Neural progenitor cell (in vitro differentiated cells): ENCODE data around the gene ZNF544. TPM values are rescaled to one million over a fixed set of nuclear protein-coding genes. Genes with fewer than 3 reads are reported as not detected.
A peak's percentile ranks its signal among the peaks of the same experiment; 100 is the strongest.

ENCODE experiments used
- DNase-seq: peaks from one replicate; pipeline ENCODE4 v3.0.0-alpha.2; 2016; ENCODE audit warnings: low spot score
- H2AFZ ChIP-seq: fragments of 200-600 bp; sonication (generic); replicated peaks from 2 replicates; pipeline ENCODE4 v1.6.1; 2016; ENCODE audit warnings: antibody characterized with exemption
- H3F3A ChIP-seq: fragments of 200-600 bp; sonication (generic); 2 replicates; pipeline ENCODE4 v1.6.1; 2016; ENCODE audit warnings: antibody characterized with exemption, low read depth
- H3K27ac ChIP-seq: fragments of 200-600 bp; sonication (generic); 2 replicates; pipeline ENCODE4 v1.5.1; 2016; ENCODE audit warnings: mild to moderate bottlenecking
- H3K27me3 ChIP-seq: fragments of 200-600 bp; sonication (generic); 2 replicates; pipeline ENCODE4 v1.6.1; 2016; ENCODE audit warnings: mild to moderate bottlenecking, moderate library complexity
- H3K36me3 ChIP-seq: fragments of 200-600 bp; sonication (generic); 2 replicates; pipeline ENCODE4 v1.5.1; 2016
- H3K4me1 ChIP-seq: fragments of 200-600 bp; sonication (generic); 2 replicates; pipeline ENCODE4 v1.6.1; 2016; ENCODE audit warnings: mixed run types
- H3K4me2 ChIP-seq: fragments of 200-600 bp; sonication (generic); 2 replicates; pipeline ENCODE4 v1.6.1; 2016
- H3K4me3 ChIP-seq: fragments of 200-600 bp; sonication (generic); 2 replicates; pipeline ENCODE4 v1.5.1; 2016
- H3K79me2 ChIP-seq: fragments of 200-600 bp; sonication (generic); 2 replicates; pipeline ENCODE4 v1.6.1; 2016; ENCODE audit warnings: low read depth
- H3K9ac ChIP-seq: fragments of 200-600 bp; sonication (generic); 2 replicates; pipeline ENCODE4 v1.6.1; 2016
- H3K9me3 ChIP-seq: fragments of 200-600 bp; sonication (generic); 2 replicates; pipeline ENCODE4 v1.5.1; 2016; ENCODE audit warnings: low read depth
- H4K20me1 ChIP-seq: fragments of 200-600 bp; sonication (generic); 2 replicates; pipeline ENCODE4 v1.6.1; 2016; ENCODE audit warnings: low read depth
- H3K27ac Mint-ChIP-seq: 3 replicates; pipeline ENCODE4 v1.8.0; 2021; ENCODE audit warnings: mixed read lengths
- H3K27me3 Mint-ChIP-seq: 2 replicates; pipeline ENCODE4 v1.8.0; 2022; ENCODE audit warnings: low read depth, mild to moderate bottlenecking, inconsistent platforms, moderate library complexity, mixed read lengths; ENCODE audit not compliant: insufficient read depth
- H3K36me3 Mint-ChIP-seq: 3 replicates; pipeline ENCODE4 v1.8.0; 2021; ENCODE audit warnings: mixed read lengths
- H3K4me1 Mint-ChIP-seq: 3 replicates; pipeline ENCODE4 v1.8.0; 2021; ENCODE audit warnings: mixed read lengths
- H3K4me3 Mint-ChIP-seq: 3 replicates; pipeline ENCODE4 v1.8.0; 2021; ENCODE audit warnings: mild to moderate bottlenecking, moderate library complexity, mixed read lengths
- H3K9me3 Mint-ChIP-seq: 3 replicates; pipeline ENCODE4 v1.8.0; 2020; ENCODE audit warnings: mixed read lengths
- EZH2 ChIP-seq: fragments of 200-600 bp; sonication (generic); IDR thresholded peaks from 2 replicates; pipeline ENCODE4 v1.6.1; 2017; ENCODE audit warnings: antibody characterized with exemption, mild to moderate bottlenecking, moderate library complexity
- EZH2phosphoT487 ChIP-seq: fragments of 200-600 bp; sonication (generic); IDR thresholded peaks from 2 replicates; pipeline ENCODE4 v1.6.1; 2017; ENCODE audit warnings: antibody characterized with exemption
- total RNA-seq: library from RNA; depleted of rRNA; stranded (reverse); fragments of >200 nt; gene quantifications from 2 replicates; pipeline ENCODE4 v1.2.3, GENCODE V29; 2015; ENCODE audit warnings: low replicate concordance
- TF ChIP-seq, protein P1 (sequence below): fragments of 200-600 bp; sonication (generic); IDR thresholded peaks from 2 replicates; pipeline ENCODE4 v1.5.1; 2017; ENCODE audit warnings: antibody characterized with exemption, mild to moderate bottlenecking

Gene ZNF544
- total RNA-seq, 1 donor from 2014 or later: 86.0 TPM

- Mint-ChIP-seq H3K27me3 (peaks cover 9% of the 10 kb centered on the region), H3K9me3 (peaks cover 81% of the 10 kb centered on the region), H3K27ac (peak overlapping the region; percentile 95), H3K4me3 (peak overlapping the region; percentile 96), H3K4me1 (peaks cover 3% of the 10 kb centered on the region), H3K36me3 (peaks cover 57% of the 10 kb centered on the region)
- Histone ChIP-seq H3K4me3 (peak overlapping the region; percentile 81), H3K4me2 (peak overlapping the region; percentile 86), H3F3A (peaks cover 17% of the 10 kb centered on the region), H2AFZ (peak overlapping the region; percentile 4), H3K79me2 (peaks cover 61% of the 10 kb centered on the region), H3K27me3 (no peaks in the 10 kb centered on the region), H4K20me1 (peaks cover 26% of the 10 kb centered on the region), H3K36me3 (peaks cover 9% of the 10 kb centered on the region), H3K4me1 (peaks cover 16% of the 10 kb centered on the region), H3K27ac (peak overlapping the region; percentile 44), H3K9ac (peak overlapping the region; percentile 70), H3K9me3 (no peaks in the 10 kb centered on the region)
- TF ChIP-seq EZH2 (no peak), EZH2phosphoT487 (no peak)
- TF ChIP-seq, protein P1, sequence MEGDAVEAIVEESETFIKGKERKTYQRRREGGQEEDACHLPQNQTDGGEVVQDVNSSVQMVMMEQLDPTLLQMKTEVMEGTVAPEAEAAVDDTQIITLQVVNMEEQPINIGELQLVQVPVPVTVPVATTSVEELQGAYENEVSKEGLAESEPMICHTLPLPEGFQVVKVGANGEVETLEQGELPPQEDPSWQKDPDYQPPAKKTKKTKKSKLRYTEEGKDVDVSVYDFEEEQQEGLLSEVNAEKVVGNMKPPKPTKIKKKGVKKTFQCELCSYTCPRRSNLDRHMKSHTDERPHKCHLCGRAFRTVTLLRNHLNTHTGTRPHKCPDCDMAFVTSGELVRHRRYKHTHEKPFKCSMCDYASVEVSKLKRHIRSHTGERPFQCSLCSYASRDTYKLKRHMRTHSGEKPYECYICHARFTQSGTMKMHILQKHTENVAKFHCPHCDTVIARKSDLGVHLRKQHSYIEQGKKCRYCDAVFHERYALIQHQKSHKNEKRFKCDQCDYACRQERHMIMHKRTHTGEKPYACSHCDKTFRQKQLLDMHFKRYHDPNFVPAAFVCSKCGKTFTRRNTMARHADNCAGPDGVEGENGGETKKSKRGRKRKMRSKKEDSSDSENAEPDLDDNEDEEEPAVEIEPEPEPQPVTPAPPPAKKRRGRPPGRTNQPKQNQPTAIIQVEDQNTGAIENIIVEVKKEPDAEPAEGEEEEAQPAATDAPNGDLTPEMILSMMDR: no peak
- no peak for DNase-seq
These were observed 49.2 kb downstream of the ZNF544 start for GRCh38 chr19:58277748-58278540.

DNA sequence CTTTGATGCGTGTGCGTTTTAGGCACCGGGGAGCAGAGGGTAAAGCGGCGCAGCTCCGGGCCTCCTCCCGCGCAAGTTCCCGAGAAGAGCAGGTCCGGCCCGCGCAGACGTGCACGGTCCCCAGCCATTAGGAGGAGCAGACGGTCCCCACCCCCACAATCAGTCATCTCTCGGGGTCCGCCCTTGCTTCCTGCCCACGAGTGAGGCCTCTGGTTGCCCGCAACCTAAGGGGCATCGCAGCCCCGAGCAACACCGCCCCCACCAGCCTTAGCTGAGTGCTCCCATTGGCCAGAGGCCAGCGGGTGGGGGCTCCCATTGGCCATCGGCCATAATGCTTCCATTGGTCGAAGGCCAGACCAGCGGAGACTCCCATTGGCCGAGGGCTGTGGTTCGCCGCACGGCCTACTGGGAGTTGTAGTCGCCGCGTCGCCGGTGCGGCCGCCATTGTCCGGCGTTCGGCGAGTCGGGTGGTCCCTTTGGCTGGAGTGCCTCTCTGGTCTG is 49.9 kb downstream of the ZNF544 start, which contains the start of gene ZNF8:
TSS of gene ZNF8 (plus strand) at position 415 of the 501 bp plus-strand sequence. CDS start 127 bp downstream, outside the sequence.
- Histone ChIP-seq H3K4me3 (peak within 1 kb of the TSS; percentile 81), H4K20me1 (peaks cover 26% of the 10 kb centered on the region), H2AFZ (peak within 1 kb of the TSS; percentile 91), H3K4me1 (peaks cover 16% of the 10 kb centered on the region), H3K27ac (peak within 1 kb of the TSS; percentile 74), H3K36me3 (peaks cover 9% of the 10 kb centered on the region), H3F3A (peaks cover 17% of the 10 kb centered on the region), H3K9ac (peak within 1 kb of the TSS; percentile 81), H3K4me2 (peak within 1 kb of the TSS; percentile 97), H3K27me3 (no peaks in the 10 kb centered on the region), H3K79me2 (peaks cover 68% of the 10 kb centered on the region), H3K9me3 (no peaks in the 10 kb centered on the region)
- peaks cover 62% of the 10 kb centered on the region for H3K36me3 Mint-ChIP-seq
- H3K4me3 Mint-ChIP-seq: peak within 1 kb of the TSS; percentile 96
- peak within 1 kb of the TSS; percentile 95 for H3K27ac Mint-ChIP-seq
- H3K4me1 Mint-ChIP-seq: peaks cover 3% of the 10 kb centered on the region
- peaks cover 79% of the 10 kb centered on the region for H3K9me3 Mint-ChIP-seq
- peaks cover 9% of the 10 kb centered on the region for H3K27me3 Mint-ChIP-seq
- DNase-seq: peak; percentile 100
- no peak for TF ChIP-seq EZH2
- TF ChIP-seq, protein P1: no peak
- no peak for TF ChIP-seq EZH2phosphoT487

DNA sequence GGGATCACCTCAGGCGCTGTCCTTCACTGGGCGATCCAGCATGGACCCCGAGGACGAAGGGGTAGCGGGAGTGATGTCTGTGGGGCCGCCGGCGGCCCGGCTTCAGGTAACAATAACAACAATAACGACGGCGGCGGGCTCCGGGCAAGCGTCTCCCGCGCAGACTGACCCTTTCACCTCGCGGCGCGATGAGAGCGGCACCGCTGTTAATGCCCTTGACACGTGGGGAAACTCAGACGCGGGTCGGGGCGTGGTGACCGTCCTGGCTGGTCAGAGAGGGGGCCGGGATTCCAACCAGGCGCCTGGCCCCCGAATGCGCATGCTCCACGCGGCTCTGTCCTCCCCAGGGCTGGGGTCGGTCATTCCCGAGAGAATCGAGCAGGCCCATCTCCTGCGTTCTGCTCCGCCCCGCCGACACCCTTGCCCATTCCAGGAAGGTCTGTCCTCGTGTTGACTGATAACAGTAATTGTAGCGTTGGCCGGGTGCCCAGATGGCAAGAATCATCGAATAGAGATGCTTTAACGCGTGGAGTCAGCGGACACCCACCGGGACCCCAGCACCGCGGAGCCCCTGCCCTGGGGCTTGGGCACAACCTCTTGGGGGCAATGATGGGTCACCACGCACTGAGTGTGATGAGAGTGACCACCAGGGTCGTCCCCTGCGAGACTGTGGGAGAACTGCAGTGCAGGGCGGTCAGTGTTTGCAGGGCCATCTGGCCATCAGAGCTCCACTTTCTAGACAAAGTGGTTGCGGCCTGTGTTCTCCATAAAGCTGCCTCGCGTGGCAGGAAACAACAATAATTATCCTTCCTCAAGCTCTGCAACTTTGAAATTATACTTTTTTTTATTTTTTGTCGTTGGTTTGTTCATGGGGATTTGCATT is 50.6 kb downstream of the ZNF544 start:
- H3K79me2 ChIP-seq: peaks cover 72% of the 10 kb centered on the region
- H3K36me3 Mint-ChIP-seq: peaks cover 64% of the 10 kb centered on the region
- peak overlapping the region; percentile 81 for H3K4me3 ChIP-seq
- no peaks in the 10 kb centered on the region for H3K9me3 ChIP-seq
- H3K9ac ChIP-seq: peak overlapping the region; percentile 81
- H3K4me2 ChIP-seq: peak overlapping the region; percentile 97
- H3F3A ChIP-seq: peaks cover 17% of the 10 kb centered on the region
- no peaks in the 10 kb centered on the region for H3K27me3 ChIP-seq
- peak; percentile 82 for DNase-seq
- H3K27ac Mint-ChIP-seq: peak overlapping the region; percentile 95
- H3K4me1 ChIP-seq: peaks cover 16% of the 10 kb centered on the region
- H3K4me3 Mint-ChIP-seq: peak overlapping the region; percentile 96
- H3K4me1 Mint-ChIP-seq: peaks cover 3% of the 10 kb centered on the region
- peaks cover 9% of the 10 kb centered on the region for H3K27me3 Mint-ChIP-seq
- peak overlapping the region; percentile 91 for H2AFZ ChIP-seq
- peaks cover 82% of the 10 kb centered on the region for H3K9me3 Mint-ChIP-seq
- TF ChIP-seq EZH2phosphoT487 (no peak), EZH2 (no peak)
- TF ChIP-seq, protein P1: no peak
- H4K20me1 ChIP-seq: peaks cover 31% of the 10 kb centered on the region
- H3K27ac ChIP-seq: peak overlapping the region; percentile 74
- H3K36me3 ChIP-seq: peaks cover 5% of the 10 kb centered on the region
